HG03095 (cell line): ENCODE data around the gene CTBP2.

Experiments used
- ATAC-seq: cut with Tn5 transposase; IDR thresholded peaks from one replicate; pipeline ENCODE4 v1.9.1; 2021; ENCODE audit warnings: moderate library complexity; ENCODE audit not compliant: unreplicated experiment

The CTBP2 gene

DNA sequence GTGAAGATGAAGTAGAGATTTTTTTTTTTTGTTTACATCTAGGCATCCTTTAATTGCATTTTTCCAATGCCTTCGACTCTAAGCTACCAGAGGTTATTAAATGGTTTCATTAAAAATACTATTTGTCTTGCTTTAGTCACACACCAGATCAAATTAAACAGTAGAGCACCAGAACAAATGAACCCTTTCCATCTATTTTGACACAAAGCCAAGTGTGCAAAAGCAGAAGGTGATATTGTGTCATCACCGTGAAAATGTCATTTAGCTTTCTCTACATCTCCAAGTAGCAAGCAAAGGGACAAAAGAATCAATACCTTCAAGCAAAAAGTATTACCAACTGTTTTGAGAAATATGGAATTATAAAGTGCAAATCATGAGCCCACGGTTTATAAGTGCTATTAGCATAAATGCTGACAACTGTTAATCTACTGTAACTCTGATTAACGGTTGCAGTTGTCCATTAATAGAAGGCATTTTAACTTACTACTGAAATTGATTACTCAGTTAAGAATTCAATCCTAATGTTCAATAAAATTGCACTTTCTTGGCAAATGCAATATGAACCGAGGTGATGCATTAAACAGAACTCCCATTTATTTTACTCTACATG lies 49.1 kb downstream of the CTBP2 start:
- no peak for ATAC-seq

DNA sequence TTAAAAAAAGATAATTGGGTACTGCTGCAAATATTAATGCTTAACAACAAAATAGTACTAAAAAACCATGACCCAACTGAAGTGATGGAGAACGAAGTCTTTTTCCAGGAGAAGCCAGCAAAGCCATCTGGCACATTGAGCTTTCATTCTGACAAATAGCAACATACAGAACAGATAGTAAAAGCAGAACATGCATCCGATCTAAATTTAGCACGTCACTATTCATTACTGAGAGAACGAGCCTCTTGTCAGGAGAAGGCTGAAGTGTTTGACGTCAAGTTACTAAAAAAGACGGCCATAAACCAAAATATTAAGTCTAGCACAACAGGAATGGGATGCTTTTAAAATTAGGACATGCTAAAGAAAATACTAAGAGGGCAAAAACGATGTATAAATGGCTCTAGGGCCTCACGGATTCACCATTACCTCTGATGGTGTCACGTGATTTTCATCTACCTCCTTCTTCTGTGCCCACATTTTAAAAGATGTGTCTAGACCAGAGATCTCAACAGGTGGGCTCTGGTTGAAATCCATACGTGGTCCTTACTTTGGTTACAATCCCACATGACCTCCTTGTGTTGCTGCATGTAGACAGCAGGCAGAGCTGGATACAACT lies 52.3 kb downstream of the CTBP2 start:
- no peak for ATAC-seq

DNA sequence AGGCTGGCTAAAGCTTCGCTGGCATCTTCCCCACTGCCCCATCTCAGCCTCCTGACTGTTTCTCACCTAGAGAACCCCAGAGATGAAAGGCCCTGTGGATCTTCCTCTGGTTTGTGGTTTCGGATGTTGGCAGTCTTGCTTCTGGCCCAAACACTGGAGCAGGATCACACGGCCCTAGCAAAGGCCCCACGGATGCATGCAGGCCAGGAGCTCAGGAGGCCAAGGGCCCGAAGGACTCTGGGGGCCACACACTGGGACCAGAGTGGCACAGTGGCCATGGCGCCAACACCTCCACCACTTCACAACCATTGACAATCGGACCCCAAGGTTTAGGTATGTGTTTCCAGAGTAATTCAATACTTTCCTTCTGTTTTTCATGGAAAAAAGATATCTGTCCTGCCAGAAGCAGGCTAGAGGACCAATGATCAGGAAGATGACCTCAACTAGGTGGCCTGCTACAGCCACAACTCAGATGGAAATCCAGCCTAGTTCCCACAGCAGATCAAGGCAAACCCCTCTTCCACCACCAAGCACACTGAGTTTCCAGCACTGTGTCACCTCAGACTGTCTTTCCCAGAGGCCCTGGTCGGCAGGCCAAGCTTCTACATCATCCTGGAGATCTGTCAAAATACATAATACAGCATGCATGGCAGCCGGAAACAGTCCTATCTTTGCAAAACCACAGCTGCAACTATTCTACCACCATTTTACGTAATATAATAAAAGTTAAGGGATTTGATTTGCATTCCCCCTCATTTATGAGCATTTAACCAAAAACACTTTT lies 53.0 kb downstream of the CTBP2 start:
- ATAC-seq = no peak

DNA sequence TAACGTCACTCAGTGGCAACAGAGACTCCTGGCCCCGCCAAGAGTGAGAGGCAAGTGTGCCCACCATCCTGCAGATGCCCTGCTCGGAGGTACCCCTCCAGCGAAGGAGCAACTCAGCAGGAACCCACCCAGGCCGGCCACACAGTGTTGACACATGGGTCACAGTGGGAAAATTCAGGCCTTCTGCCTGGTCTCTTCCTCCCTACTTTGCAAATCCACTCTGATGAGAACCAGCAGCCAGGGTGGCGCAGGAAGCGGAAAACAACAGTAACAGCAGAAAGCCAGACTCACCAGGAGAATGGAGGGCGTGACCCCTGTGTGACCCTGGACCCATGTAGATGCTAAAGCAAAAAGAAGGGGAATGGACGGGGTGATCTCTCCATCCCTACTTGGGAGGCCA lies 53.8 kb downstream of the CTBP2 start:
- ATAC-seq = no peak

DNA sequence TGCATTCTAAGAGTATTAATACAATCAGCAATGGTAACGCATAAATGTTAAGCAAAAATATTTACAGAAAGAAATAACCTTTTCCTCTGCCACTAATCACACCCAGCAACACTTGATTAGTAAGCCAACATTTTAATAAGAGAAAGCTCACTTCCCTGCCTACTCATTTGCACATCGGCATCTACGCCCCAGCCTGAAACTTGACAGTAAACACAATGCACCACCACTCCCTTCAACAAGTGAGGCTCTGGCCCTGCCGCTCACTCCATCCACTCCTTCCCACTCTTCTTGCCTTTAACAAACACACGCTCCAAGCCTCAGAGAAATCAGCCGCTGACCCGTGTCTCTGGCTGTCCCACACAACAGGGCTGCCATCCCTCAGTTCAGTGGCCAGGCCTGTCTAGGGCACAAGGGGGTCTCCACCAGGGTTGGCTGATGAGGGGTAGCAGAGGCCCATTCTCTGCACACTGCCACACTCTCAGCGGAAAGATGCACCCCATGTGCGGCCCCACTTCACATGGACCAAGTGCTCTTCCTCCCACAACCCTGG lies 54.6 kb downstream of the CTBP2 start:
- ATAC-seq = no peak

DNA sequence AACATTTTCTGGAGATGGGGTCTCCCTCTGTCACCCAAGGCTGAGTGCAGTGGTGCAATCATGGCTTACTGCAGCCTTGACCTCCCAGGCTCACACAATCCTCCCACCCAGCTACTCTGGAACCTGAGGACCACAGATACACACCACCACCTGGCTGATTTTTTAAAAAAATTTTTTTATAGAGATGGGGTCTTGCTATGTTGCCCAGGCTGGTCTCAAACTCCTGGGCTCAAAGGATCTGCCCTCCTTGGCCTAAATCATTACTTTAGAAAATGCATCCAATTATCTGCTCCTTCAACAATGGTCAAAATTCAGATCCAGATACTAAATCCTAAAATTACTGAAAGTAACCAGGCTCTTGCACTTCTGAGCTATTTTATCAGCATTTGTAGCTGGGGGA lies 55.2 kb downstream of the CTBP2 start:
- ATAC-seq = no peak

DNA sequence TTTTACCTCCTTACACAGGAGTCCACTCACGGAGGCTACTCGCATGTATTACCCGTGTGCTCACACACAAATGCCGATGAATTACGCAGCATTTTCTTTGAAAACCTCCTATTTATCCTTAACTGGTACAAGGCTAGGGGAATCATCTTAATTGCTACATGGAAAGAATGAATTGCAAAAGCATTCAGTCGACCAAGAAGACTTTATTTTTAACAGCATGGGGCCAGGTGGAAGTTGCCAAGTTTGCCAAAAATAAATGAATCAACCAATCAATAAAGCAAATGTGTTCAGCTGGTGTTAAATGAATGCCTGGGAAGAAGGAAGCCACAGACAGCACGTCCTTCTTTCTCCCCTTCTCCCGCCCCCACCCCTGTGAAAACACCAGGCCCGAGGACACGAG lies 55.8 kb downstream of the CTBP2 start:
- ATAC-seq = no peak

DNA sequence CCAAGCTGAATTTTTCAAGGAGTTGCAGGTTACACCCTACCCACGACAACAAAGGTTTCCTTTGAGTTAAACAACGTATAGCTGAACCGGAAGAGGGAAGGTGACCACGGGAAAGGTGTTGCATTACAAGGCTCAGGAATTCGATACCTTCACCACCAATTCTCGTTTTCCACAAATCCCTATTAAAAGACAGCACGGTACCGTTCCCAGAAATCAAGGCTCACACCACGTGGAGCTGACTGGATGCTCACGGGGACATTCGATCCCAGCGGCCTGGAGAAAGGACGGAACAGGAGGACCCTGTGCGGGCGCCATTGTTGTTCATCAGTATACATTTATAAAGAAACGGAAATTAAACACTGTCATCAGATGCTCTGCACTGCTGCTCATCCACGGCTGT lies 56.4 kb downstream of the CTBP2 start:
- ATAC-seq = no peak

DNA sequence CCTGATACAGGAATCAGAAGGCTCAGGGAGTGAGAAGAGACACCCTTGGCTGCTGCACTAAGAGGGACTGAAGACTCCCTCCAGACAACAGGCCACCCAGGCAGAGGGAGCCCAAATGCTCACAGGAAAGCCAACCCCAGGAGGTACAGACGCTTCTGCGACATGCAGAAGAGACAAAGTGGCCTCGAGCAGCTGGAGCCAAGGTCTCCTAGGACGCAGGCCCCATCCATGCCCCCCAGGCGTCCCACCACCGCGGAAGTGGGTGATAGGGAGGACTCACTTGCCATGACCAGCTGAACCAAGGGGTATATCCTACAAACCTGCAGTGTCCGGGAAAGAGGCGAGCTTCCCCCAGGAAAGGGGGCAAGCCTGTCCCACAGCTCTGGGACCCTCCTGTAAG lies 56.9 kb downstream of the CTBP2 start:
- no peak for ATAC-seq

DNA sequence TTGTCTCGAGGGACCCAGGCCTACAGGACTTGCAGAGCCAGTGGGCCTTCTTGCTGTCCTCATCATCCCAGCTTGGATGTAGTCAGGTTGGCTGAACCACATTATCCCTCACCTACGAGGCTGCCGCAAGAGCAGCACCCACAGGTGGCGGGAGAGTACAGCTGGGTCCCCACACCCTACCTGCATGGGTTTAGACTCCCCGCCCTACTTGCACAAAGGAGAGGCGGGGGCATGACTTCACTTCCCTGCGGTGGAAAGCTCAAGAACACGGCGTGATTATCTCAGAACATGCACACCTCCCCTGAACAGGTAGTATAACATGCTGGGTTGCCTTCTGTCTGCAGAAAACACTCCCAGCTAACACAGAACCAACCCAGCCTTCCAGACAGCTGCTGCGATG lies 57.5 kb downstream of the CTBP2 start:
- no peak for ATAC-seq

DNA sequence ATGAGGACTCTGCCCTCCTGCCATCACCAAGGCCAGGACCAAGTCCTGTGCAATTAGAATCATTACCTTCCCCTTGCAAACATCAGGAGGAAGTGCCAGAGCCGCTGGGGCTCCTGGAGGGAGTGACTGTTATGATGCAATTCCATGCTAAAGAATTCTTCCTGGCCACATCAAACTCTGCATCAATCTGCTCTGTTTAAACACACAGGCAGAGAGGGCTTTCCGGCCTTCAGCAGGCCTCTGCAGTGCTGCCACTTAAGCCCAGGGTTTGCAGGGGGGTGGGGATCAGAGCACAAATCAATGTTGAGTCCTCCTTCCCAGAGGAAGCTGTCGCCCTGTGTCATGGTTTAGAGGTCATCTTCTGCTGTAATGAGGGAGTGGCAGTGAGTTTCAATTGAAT lies 58.1 kb downstream of the CTBP2 start:
- no peak for ATAC-seq

DNA sequence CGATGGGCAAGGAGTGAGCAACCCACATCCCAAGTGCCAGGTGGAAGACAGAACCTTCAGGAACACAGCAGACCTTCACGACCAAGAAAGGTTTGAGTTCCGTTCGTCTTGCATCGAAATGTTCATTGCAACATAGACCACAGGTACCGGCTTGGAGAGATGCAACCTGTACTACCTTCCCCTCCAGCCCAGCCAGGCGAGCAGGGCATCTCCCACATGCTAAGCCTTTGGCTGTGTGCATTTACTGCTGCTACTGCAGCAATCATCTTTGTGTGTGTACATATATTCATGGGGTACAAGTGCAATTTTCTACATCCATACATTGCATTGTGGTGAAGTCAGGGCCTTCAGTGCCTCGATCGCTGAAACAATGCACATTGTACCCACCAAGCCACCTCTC lies 58.8 kb downstream of the CTBP2 start:
- no peak for ATAC-seq

DNA sequence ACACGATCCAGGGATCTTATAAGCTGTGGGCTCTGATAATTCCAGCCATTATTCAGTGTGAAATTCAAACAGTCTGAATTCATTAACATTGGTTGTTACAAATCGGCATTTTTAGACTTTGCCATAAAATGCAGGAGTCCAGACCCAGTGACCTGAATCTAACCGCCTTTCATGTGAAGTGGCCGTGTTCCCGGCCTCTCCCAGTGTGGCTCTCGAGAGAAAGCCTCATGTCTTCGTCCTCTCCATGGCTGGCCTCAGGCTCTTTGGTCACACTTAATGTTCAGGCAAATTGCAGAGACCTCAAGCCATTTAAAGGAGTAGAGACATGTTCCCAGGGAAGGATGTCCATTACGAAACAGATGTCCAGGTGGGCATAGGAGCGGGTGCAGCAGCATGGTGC lies 59.3 kb downstream of the CTBP2 start:
- no peak for ATAC-seq

DNA sequence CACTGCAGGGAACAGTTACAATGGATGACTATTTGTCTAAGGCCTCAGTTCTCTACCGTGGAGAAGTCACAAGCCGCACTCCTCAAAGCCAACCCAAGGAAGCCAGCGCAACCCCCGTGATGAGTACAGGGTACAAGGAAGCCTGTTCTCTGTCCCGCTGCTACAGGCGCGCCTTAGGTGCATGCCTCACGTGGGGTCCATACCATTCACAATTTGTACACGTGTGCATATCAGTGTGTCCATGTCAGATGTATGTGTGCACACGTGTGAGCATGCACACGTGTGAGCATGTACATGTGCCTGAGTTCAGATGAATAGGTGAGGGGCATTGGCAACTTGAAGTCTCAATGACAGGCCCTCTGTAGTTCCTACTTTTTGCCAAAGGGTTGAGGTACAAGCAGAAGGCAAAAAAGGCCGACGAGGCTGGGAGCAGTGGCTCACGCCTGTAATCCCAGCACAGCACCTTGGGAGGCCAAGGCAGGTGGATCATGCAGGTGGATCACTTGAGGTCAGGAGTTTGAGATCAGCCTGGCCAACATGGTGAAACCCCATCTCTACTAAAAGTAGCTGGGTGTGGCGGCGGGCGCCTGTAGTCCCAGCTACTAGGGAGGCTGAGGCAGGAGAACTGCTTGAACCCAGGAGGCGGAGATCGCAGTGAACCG lies 62.8 kb downstream of the CTBP2 start:
- no peak for ATAC-seq

DNA sequence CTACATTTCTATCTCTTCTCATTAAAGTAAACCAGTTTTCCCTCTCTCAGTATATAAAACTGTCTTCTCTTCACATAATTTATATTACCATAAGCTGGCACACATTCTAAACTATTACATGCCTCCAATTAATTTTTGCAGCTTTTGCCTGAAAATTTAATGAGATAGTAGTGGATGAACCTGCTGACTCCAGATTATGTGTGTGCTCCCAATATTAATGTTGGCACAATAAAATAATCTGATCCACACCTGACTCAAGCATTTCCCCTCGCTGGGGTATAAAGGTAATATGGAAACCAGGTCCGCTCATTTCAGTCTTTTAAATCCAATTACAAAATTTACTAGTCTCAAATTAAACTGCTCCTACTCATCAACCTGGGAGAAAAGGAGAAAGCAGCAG lies 63.4 kb downstream of the CTBP2 start:
- no peak for ATAC-seq

DNA sequence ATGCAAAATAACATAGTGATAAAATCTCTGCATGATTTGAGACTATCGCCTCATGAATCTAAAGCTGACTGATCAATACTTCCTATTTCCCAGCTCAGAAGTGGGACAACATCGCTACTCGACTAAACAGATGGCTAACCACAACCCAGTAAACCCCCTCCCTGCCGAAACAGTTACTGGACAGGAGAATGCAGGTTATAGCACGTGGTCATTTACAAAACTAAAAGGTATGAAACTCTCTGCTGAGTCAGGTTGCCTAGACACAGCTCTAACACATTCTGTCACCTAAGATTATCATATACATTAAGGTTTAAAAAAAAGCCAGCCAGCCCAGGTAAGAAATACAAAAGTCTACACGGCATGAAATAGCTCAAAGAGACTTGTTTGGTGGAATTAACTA lies 64.0 kb downstream of the CTBP2 start:
- ATAC-seq = no peak

DNA sequence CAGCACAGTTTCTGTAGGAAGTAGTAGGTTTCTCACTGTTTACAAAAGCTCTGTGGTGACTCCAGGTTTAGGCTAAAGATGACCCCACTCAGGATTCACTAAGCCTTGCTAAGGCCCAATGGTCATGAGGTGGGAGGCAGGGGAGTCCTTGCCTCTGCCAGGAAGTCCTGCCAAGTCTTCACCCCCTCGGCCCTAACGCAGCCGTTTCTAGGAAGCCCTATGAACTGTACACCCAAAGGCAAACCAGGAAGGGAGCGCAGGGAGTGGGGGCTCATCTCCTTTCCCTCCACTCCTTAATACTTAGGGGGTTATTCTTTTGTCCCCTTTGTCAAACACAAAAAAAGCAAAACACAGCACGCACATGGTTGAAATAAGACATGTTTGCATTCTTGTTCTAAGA lies 64.6 kb downstream of the CTBP2 start:
- no peak for ATAC-seq

DNA sequence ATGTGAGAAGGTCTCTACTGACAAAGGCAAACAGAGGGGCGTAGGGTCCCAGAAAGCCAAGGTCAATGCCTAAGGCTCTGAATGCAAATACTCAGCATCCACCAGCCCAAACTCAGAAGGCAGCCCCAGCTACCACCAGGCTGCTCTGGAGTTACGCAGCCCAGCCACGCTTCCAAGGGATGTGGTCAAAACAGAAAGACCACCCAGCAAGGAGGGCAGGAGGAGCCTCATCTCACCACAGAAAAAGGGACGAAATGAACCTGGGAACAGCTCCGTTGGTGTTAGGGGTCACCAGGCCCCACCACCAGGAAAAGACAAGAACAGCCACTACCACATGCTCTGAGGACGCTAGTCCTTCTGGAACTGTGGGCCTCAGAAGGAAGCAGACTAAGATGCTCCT lies 65.1 kb downstream of the CTBP2 start:
- no peak for ATAC-seq

DNA sequence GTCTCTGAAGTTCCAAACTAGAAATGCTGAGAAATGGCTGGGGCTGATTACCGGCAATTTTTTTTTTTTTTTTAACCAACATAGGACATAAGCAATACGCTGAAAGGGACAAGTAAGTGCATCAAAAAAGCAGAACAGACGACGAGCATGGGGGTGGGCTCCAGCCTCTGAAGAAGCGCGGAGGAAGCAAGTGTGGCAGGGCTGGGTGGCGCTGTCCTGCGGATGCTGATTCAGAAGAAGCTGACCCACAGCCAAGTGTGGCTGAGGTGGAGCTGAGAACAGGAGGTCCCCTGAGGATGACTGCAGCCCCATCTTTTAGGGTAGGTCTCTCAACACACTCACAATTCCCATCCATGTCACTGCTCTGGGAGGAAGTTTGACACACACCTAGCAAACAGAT lies 65.6 kb downstream of the CTBP2 start:
- no peak for ATAC-seq

DNA sequence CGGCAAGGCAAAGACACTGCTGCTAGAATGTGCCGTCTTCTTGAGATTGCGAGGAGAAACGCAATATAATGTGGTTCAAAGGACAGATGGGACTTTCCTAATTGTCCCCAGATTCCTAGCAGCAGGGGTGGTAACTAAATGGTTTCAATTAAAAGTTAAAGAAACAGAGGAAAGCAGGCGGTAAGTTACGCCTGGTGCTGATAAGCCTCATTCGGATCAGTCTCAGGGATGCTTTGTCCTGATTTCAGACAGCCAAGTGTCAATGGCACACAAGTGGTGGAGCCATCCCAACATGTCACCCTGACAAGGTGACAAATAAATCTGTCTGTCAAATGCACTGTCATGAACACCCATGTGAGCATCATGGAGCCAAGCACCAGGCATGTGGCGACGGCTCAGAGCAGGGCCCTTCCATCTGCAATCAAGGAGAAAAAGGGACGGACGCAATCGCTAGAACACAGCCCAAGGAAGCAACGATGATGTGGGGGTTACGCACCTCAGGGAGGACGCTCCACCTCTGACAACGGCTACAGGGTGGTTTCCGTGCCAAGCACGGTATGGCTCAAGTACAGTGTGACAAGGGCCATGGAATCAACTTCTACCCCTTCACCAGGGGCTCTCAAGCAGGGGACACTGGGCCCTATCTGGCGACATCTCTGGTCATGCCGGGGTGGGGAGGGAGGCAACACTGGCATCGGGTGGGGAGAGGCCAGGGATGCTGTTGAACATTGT lies 66.2 kb downstream of the CTBP2 start:
- no peak for ATAC-seq
